HEK293T (cell line): ENCODE results near the gene PPP1R3G.

ENCODE experiments used
- CTCF ChIA-PET: fragments of 350-600 bp; formaldehyde crosslinking; extraction: SDS; loops from one replicate; lab custom pipeline; 2021; ENCODE audit warnings: antibody characterized with exemption, inconsistent platforms; lab: Yijun Ruan, JAX
- POLR2A ChIA-PET: fragments of 350-600 bp; formaldehyde crosslinking; extraction: SDS; loops from one replicate; lab custom pipeline; 2020; ENCODE audit warnings: antibody characterized with exemption, inconsistent platforms; lab: Yijun Ruan, JAX
- DNase-seq: peaks from one replicate; pipeline ENCODE4 v3.0.0; 2012; ENCODE audit warnings: mixed read lengths; ENCODE audit errors: extremely low spot score
- ARNT ChIP-seq: fragments of 450-650 bp; IDR thresholded peaks from 2 replicates; pipeline ENCODE4 v1.6.1; 2017; ENCODE audit warnings: mild to moderate bottlenecking
- BHLHE40 ChIP-seq: fragments of 450-650 bp; IDR thresholded peaks from 2 replicates; pipeline ENCODE4 v1.6.1; 2016; ENCODE audit warnings: mild to moderate bottlenecking, moderate library complexity, borderline replicate concordance
- CTBP1 ChIP-seq: fragments of 450-650 bp; IDR thresholded peaks from 2 replicates; pipeline ENCODE4 v1.6.1; 2016; ENCODE audit warnings: borderline replicate concordance
- ELF4 ChIP-seq: fragments of 450-650 bp; IDR thresholded peaks from 2 replicates; pipeline ENCODE4 v1.6.1; 2017; ENCODE audit warnings: antibody characterized with exemption
- FOXA1 ChIP-seq: fragments of 450-650 bp; IDR thresholded peaks from 2 replicates; pipeline ENCODE4 v1.6.1; 2016; ENCODE audit warnings: mild to moderate bottlenecking
- FOXK2 ChIP-seq: fragments of 450-650 bp; IDR thresholded peaks from 2 replicates; pipeline ENCODE4 v1.6.1; 2016; ENCODE audit warnings: mild to moderate bottlenecking
- FOXM1 ChIP-seq: fragments of 450-650 bp; IDR thresholded peaks from 2 replicates; pipeline ENCODE4 v1.6.1; 2017; ENCODE audit warnings: mild to moderate bottlenecking, borderline replicate concordance
- HDGF ChIP-seq: fragments of 450-650 bp; IDR thresholded peaks from 2 replicates; pipeline ENCODE4 v1.6.1; 2017; ENCODE audit warnings: antibody characterized with exemption, borderline replicate concordance
- L3MBTL2 ChIP-seq: fragments of 450-650 bp; conservative IDR thresholded peaks from 2 replicates; pipeline ENCODE4 v1.6.1; 2016; ENCODE audit warnings: mild to moderate bottlenecking
- LEF1 ChIP-seq: fragments of 450-650 bp; IDR thresholded peaks from 2 replicates; pipeline ENCODE4 v1.6.1; 2017; ENCODE audit warnings: mild to moderate bottlenecking, borderline replicate concordance
- NFRKB ChIP-seq: fragments of 450-650 bp; IDR thresholded peaks from 2 replicates; pipeline ENCODE4 v1.6.1; 2016; ENCODE audit warnings: mild to moderate bottlenecking, moderate library complexity
- PKNOX1 ChIP-seq: fragments of 450-650 bp; IDR thresholded peaks from 2 replicates; pipeline ENCODE4 v1.6.1; 2016
- SP1 ChIP-seq: fragments of 450-650 bp; IDR thresholded peaks from 2 replicates; pipeline ENCODE4 v1.6.1; 2017
- SUZ12 ChIP-seq: fragments of 450-650 bp; IDR thresholded peaks from 2 replicates; pipeline ENCODE4 v1.6.1; 2016; ENCODE audit warnings: mild to moderate bottlenecking
- TARDBP ChIP-seq: fragments of 450-650 bp; IDR thresholded peaks from 2 replicates; pipeline ENCODE4 v1.6.1; 2016
- ZNF384 ChIP-seq: fragments of 450-650 bp; IDR thresholded peaks from 2 replicates; pipeline ENCODE4 v1.6.1; 2016

Gene PPP1R3G

DNA sequence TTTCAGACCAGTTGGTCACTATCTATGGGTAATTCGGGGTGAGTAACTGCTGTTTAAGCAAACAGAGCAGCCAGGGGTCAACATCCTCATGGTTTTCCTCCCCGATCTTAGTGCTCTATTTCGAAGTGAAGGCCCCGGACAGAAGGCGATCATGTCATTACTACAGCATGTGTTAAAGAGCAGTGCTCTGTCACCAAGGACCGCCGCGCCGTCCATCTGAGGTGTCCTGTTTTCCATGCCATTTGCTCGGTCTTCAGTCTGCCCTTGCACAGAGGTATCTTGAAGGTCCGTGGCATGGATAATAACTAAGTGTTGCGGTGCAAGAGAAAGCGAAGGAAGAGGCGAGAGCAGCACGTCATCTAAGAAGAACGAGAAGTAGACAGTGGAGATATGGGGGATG lies 25.1 kb downstream of the PPP1R3G start:
- CTCF ChIA-PET: interaction anchor here (0.5 kb wide), 1 partner anchor 372 kb away, joined by 4 read pairs; no protein-coding TSS in a partner anchor
- no peak for TF ChIP-seq NFRKB
- TF ChIP-seq LEF1: no peak
- TF ChIP-seq HDGF: no peak
- TF ChIP-seq ZNF384: no peak
- no peak for TF ChIP-seq ARNT
- no peak for TF ChIP-seq PKNOX1
- TF ChIP-seq FOXM1: no peak
- no peak for TF ChIP-seq FOXA1
- TF ChIP-seq CTBP1: no peak
- no peak for TF ChIP-seq BHLHE40
- no peak for TF ChIP-seq FOXK2
- no peak for TF ChIP-seq TARDBP
- no peak for TF ChIP-seq ELF4
- no peak for TF ChIP-seq SUZ12
- no peak for TF ChIP-seq SP1
- no peak for TF ChIP-seq L3MBTL2
- POLR2A ChIA-PET: no interaction called here

DNA sequence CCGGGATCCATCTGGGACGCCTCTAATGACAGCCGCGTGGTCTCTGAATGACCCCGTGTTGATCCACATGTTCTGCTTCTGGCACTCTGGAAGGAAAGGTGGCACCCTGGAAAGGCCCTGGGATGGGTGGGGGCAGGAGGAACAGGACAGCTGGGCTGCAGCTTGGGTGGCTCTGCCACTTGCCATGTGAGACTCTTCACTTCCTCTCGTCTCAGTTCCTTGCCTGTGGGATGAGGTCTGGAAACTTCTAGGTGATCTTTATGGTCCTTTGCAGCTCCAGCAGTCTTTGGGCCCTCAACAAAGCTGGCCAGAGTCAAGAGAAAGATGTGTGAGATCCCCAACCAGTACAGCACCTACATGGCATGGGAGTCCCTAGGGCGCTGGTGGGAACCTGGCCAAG lies 26.5 kb downstream of the PPP1R3G start:
- DNase-seq: no peak
- ChIA-PET CTCF (no interaction called here), POLR2A (no interaction called here)
- TF ChIP-seq ARNT: no peak
- no peak for TF ChIP-seq NFRKB
- TF ChIP-seq SUZ12: no peak
- TF ChIP-seq ELF4: no peak
- no peak for TF ChIP-seq ZNF384
- TF ChIP-seq FOXM1: no peak
- no peak for TF ChIP-seq CTBP1
- no peak for TF ChIP-seq TARDBP
- TF ChIP-seq FOXA1: no peak
- TF ChIP-seq PKNOX1: no peak
- no peak for TF ChIP-seq LEF1
- no peak for TF ChIP-seq L3MBTL2
- TF ChIP-seq BHLHE40: no peak
- no peak for TF ChIP-seq FOXK2
- TF ChIP-seq SP1: no peak
- TF ChIP-seq HDGF: no peak

More for the DNA sequence above, 25.1 kb downstream of the PPP1R3G start:
- DNase-seq: no peak

DNA sequence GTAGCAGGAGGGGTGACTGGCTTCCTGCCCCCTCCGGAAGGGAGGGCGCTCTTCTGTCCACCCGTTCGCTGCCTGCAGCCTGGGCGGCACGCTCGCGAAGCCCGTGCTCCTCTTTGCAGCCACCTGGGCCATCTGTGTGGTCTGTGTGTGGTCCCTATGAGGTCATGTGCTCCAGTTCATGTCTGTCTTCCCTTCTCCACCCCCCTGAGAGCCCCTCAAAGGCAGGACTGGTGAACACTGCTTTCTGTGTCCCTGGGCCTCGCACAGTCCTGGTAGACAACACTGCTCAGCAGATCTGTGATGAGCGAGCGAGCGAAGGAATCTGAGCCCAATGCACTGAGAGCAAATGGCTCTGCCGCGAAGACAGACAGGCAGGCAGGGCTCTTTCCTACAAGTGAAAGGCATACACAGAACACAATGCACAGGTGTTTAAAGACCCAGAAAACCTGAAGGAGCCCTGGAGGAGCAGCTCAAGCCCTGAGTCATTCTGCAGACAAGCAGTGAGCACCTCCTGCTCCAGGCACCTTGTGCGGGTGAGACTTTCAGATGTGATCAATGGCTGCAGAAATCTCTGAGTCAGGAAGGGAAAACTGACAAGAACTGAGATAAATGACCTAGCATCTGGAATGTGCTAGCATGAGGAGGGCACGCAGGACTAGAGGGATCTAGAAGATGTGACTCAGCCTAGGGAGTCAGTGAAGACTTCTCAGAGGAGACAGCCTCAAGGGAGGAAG lies 27.1 kb downstream of the PPP1R3G start:
- ChIA-PET POLR2A (no interaction called here), CTCF (no interaction called here)
- TF ChIP-seq NFRKB (no peak), FOXM1 (no peak), HDGF (no peak), L3MBTL2 (no peak), PKNOX1 (no peak), BHLHE40 (no peak), CTBP1 (no peak), SUZ12 (no peak), ZNF384 (no peak), SP1 (no peak), FOXA1 (no peak), ELF4 (no peak), FOXK2 (no peak), TARDBP (no peak)
- DNase-seq: no peak

DNA sequence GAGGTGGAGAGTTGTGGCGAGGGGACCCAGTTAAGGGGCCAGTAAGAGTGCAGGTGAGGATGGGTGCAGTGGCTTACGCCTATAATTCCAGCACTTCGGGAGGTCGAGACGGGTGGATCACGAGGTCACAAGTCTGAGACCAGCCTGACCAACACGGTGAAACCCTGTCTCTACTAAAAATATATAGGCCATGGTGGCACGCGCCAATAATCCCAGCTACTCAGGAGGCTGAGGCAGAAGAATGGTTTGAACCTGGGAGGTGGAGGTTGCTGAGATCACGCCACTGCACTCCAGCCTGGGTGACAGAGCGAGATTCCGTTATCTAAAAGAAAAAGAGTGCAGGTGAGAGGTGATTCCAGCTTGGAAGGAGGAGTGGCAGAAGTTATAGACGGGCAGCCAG lies 28.0 kb downstream of the PPP1R3G start:
- DNase-seq: no peak
- ChIA-PET CTCF (no interaction called here), POLR2A (no interaction called here)
- TF ChIP-seq CTBP1: no peak
- TF ChIP-seq LEF1: no peak
- no peak for TF ChIP-seq ARNT
- no peak for TF ChIP-seq FOXK2
- no peak for TF ChIP-seq PKNOX1
- TF ChIP-seq TARDBP: no peak
- no peak for TF ChIP-seq NFRKB
- TF ChIP-seq FOXA1: no peak
- no peak for TF ChIP-seq ZNF384
- TF ChIP-seq FOXM1: no peak
- no peak for TF ChIP-seq SUZ12
- TF ChIP-seq BHLHE40: no peak

GRCh38 chr6:5115168-5115567 lies 30.0 kb downstream of the PPP1R3G start:
- ChIA-PET CTCF (no interaction called here), POLR2A (no interaction called here)
- peak; percentile 52 for DNase-seq
- TF ChIP-seq FOXM1: no peak
- no peak for TF ChIP-seq SP1
- no peak for TF ChIP-seq HDGF
- no peak for TF ChIP-seq FOXK2
- no peak for TF ChIP-seq NFRKB
